DND-41 (cell line): Measurements from ENCODE around the gene PAPOLB.

Experiments
- CTCF ChIP-seq: IDR thresholded peaks from 2 replicates; pipeline ENCODE4 v1.5.1; 2012; ENCODE audit warnings: borderline replicate concordance, low read length, moderate library complexity, mild to moderate bottlenecking; ENCODE audit not compliant: poor library complexity, severe bottlenecking; ENCODE audit errors: extremely low read depth
- EZH2 ChIP-seq: IDR thresholded peaks from 3 replicates; pipeline ENCODE4 v1.6.1; 2012; ENCODE audit warnings: borderline replicate concordance, low read depth, mild to moderate bottlenecking, moderate library complexity, low read length, inconsistent platforms; ENCODE audit not compliant: severe bottlenecking

- TF ChIP-seq CTCF (no peak), EZH2 (no peak)
Measured at GRCh38 chr7:4823441-4824119, 38.2 kb downstream of the PAPOLB start.
